A204.1 (cell line): ENCODE data around the gene GIT1.

Experiments
- FAIRE-seq: peaks from 2 replicates; lab custom pipeline; 2012; peaks lifted over from hg19 to GRCh38; lab: Jason Lieb, UNC

Gene GIT1

DNA sequence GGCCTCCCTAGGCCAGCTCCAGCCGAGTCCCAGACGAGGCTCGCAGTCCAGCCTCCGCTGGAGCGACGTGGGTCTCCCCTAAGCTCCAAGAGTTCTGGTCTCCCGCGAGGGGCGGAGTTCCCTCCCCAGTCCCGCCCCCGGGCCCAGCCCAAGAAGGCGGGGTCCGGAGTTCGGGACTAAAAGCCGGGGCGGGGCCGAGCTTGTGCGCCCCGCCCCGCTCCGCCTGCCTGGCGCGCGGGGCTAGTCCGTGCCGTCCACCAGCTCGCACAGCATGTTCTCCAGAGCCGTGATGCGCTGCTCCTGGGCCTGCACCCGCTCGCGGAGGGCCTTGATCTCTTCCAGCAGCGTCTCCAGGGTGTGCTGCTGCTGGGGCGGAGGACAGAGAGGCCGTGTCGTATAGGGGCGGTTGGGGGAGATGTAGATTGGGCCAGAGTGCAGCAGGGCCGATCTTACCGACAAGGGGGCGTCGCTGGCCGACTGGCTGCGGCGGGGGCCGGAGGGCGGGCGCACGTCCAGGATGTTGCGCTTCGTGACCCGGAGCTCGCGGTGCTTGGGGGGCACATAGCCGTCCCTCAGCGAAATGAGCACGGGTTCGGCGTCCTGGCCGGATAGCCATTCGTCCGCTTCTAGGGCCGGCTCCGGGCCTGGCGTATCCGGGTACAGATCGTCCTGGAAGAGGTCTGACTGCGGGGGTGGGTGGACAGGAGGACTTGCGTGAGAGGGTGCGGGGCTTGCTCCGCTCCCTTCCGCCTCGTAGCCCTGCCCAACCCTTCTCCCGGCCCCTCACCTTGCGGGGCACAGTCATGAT is 26.2 kb upstream of the GIT1 start:
- FAIRE-seq: no peak

DNA sequence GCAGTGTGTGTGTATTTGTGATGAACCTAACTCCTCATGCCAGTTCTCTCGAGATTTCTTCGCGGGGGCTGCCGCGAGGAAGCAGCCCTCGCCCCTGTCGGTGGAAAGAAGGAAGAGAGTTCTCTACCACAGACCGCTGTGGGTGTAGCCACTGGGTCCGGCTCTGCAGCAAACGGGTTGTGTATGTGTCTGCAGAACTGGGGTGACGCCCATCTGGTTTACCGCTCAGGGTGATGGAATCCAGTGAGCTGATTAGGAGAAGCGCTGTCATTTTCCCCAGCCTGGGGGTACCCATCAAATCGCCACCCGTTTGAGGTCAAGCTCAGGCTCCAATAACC is 25.6 kb upstream of the GIT1 start:
- FAIRE-seq: no peak

DNA sequence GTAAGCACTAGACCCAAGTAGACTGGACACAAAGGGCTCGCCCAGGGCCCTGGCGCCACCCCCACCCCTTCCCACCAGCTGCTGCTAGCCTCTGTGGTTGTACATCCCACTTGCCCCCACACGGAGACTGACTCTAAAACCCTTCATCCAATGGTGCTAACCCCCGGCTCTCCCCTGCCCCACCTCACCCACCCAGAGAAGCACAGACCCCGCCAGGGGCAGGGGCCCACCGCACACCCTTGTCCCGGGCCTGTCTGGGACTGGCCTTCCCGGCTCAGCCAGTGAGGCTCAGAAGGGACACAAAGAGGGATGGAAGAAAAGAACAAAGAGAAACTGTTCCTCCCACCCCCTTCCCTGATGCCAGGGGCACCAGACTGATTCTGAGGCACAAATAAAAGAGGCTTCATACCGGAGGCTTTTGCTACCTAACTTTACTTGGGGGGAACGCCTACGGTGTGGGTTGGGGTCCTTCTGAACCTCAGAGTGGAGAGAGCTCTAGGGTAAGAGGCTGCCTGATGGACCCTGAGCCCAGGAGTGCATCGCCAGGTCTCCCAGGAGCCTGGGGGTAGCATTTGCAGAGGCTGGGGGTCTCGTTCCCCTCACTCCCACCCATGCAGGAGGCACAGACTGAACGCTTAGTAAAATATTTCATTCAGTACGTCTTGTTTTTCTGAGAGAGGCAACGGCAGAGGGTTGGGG is 25.1 kb upstream of the GIT1 start:
- no peak for FAIRE-seq

DNA sequence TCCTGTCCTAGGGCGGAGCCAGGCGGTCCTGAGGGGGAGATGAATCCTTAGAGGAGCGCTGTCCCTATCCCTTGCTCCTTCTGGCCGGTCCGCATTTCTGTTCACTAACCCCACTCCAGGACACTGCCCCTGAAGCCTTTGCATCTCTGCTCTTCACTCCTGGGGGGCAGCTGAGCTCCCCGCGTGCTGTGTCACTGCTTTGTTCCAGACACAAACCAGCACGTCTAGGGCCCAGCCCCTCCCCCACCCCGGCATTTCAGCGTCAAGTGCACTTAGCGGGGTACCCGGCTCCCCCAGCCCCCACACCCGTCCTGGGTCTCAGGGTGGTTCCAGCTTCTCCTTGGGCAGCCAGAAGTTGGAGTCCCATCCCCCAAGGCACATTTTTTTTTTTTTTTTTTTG is 24.4 kb upstream of the GIT1 start:
- FAIRE-seq: no peak

DNA sequence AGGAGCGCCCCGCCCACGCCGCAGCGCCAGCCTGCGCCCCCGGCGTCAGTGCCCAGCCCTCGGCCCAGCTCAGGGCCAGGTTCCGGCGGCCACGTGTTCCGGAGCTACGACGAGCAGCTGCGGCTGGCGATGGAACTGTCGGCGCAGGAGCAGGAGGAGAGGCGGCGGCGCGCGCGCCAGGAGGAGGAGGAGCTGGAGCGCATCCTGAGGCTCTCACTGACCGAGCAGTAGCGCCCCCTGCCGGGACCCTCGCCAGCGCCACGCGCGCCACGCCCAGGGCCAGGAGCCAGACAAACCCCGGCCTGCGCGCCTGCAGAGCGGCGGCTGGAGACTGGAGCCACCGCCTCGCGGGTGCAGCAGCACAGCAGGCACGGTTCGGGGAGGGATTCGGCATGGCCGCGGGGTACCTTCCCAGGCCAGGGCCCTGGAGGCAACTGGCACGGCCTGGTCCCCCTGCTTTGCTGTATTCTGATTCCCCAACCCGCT is 23.9 kb upstream of the GIT1 start:
- FAIRE-seq: no peak

DNA sequence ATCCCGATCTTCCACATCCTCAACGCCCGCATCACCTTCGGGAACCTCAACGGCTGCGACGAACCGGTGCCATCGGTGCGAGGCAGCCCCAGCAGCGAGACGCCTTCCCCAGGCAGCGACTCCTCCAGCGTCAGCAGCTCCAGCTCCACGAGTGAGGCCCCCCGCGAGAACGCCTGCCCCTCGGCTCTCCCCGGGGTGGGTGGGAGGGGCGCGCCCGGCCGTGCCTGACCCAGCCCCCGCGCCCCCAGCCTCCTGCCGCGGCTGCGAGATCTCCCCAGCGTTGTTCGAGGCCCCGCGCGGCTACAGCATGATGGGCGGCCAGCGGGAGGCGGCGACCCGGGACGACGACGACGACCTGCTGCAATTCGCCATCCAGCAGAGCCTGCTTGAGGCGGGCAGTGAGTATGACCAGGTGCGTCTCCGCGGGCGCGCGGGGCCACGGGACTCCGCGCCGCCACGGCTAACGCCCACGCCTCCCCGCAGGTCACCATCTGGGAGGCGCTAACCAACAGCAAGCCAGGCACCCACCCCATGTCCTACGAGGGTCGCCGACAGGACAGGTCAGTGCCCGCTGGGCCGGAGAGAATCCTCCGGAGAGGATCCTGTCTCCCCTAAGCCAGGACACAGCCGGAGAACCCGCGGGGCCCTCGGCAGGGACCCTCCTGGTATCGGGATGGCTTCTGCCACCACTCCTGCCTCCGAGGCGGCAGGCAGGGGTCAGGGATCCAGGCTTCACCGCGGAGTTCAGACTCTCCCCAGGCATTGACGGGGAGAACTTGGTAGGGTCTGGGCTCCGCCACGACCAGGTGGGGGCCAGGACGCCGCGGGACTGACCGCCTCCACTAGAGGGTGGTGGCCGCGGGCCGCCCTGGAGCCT is 23.2 kb upstream of the GIT1 start:
- no peak for FAIRE-seq

DNA sequence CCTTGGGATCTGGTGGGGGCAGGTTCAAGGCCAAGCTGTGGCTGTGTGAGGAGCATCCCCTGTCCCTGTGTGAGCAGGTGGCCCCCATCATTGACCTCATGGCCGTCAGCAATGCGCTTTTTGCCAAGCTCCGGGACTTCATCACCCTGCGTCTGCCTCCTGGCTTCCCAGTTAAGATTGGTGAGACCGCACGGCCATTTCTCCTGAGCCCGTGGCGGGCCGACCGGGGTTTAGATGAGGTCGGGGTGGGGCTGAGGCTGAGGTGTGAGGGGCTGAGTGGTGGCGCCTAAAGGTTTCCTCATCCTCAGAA is 22.6 kb upstream of the GIT1 start:
- FAIRE-seq: no peak

DNA sequence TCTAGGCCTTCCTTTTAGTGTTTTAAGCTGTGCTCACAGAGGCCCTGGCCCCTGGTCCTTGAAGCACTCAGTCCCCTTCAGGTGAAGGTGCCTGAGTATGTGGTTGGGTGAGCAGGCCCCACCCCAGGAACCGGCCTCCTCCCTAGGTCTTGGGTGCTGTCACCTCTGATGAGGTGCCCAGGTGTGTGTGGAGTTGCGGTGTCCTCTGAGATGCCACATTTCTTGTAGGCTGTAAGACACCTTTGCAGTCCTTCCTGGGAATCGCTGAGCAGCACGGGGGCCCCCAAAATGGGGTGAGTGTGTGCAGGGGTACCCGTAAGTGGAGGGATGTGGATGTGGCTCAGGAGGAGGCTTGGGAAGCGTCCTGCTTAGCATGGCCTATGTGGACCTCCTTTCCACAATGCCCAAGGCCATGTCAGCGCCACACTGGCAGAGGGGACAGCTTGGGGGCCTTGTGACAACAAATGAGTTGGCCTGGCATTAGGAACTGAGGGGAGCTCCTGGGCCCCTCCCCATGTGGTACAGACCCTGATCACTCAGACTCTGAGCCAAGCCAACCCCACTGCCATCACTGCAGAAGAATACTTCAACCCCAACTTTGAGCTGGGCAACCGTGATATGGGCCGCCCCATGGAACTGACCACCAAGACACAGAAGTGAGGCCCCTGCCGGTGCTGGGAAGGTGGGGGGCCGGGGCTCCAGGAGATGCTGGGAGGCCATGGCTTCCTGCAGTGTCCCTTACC is 22.1 kb upstream of the GIT1 start:
- FAIRE-seq: no peak

DNA sequence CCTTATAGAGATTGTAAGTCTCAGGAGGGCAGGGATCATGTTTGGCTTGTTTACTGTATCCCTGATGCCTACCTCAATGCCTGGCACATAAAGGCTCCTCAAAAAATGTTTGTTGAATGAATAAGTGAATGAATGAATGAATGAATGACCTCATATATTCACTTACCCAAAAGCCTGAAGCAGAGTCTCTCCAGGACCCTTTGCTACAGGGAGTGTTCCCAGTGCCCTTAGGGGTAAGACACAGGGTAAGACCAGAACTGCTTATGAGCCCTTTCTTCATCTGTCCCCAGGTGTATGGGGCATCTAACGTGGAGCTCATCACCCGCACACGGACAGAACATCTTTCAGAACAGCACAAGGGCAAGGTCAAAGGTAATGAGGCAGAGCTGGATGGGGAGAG is 20.9 kb upstream of the GIT1 start:
- FAIRE-seq: no peak

DNA sequence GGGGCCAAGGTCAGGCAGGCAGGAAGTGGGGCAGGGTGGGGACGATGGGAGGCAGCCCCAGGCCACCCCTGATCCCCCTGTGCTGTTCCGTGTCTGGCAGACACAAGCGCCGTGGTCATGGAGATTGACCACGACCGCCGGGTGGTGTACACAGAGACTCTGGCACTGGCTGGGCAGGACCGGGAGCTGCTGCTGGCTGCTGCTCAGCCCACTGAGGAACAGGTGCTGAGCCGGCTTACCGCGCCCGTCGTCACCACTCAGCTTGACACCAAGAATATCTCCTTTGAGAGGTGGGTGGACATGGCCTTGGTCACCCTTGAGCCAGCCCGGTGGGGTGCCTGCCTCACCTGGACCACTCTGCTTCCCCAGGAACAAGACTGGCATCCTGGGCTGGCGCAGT is 19.5 kb upstream of the GIT1 start:
- FAIRE-seq: no peak

DNA sequence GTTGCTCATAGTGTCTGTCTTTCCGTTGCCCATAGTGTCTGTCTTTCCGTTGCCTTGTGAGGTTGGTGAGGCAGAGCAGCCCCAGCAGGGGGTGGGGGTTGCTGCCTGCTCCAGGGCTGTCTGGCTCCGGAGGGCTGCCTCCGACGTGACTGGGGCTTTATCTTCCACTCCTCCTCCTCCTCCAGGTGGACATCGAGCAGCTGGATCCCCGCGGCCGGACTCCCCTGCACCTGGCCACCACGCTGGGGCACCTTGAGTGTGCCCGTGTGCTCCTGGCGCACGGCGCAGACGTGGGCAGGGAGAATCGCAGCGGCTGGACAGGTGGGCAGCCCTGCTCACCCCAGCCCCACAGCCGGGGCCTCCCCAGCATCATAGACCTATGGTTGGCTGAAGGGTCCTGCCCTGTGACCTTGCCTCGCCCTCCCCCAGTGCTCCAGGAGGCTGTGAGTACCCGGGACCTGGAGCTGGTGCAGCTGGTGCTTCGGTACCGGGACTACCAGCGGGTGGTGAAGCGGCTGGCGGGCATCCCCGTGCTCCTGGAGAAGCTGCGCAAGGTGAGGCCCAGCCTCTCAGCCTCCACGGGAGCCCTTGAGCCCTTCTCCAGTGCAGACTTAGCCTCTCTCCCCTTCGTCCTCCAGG is 18.2 kb upstream of the GIT1 start:
- no peak for FAIRE-seq

DNA sequence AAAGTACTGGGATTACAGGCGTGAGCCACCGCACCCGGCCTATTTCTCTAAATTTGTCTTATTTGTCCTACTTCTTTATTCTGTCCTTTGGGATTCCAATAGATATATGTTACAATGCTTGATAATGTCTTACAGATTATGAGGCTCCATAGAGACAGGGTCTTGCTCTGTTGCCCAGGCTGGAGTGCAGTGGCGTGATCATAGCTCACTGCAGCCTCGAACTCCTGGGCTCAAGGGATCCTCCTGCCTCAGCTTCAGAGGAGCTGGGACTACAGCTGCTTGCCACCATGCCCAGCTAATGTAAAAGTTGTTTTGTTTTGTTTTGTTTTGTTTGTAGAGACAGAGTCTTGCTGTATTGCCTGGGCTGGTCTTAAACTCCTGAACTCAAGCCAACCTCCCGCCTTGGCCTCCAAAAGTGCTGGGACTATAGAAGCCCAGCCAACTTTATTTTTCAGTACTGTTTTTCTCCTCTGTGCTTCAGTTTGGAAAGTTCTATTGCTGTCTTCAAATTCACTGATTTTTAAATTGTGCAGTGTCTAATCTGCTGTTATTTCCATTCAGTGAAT is 13.7 kb upstream of the GIT1 start:
- no peak for FAIRE-seq

DNA sequence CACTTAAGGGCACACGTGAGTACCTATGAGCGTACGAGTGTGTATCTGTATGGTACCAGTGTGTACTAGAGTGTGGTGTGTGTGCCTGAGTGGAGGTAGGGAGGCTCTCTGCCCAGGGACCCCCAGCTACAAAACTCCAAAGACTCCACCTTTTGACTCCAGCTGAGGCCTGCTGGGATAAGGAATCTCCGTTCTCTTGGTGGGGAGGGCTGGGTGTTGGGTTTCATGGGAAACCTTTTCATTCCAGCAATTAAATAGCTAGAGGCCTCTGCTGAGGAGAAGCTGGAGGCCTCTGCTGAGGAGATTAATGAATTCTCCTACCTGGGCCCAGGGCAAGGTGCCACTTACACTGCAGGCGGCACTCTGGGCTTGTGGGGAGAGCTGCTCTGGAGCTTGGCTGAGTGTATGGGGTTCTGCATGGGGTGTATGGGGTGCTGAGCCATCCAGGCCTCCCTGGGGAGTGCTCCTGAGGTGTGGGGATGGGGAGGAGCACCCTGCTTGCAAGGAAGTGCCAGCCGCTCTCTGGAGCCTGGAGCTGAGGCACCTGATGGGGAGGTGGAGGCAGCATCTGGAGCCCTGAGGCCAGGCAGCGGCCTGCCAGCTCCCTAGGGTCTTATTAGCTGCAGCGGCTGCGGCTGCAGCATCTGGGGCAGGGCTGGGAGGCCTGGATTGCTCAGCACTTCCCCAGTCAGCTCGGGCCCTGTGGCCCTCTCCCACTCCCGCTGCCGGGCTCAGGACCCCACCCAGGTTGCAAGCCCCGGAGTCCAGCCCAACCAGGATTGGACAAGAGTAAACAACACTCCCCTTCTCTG is 8.1 kb upstream of the GIT1 start:
- no peak for FAIRE-seq

DNA sequence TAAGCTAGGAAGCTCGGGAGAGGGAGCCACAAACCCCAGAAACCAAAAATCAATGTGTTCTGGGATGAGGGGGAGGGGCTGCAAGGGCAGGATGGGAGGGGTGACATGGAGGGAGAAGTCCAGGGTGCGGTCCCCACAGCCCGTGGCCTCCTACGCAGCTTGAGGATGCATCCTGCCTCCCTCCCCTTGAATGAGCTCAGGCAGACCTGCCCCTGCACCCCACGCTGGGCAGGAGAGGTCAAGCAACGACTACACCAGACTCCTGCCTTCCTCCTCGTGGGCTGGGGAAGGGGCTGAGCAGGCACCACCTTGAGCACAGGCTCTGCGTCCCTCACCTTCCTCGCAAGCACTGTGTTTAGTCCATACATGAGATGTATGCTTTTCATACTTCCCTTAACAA is 7.4 kb upstream of the GIT1 start:
- no peak for FAIRE-seq

DNA sequence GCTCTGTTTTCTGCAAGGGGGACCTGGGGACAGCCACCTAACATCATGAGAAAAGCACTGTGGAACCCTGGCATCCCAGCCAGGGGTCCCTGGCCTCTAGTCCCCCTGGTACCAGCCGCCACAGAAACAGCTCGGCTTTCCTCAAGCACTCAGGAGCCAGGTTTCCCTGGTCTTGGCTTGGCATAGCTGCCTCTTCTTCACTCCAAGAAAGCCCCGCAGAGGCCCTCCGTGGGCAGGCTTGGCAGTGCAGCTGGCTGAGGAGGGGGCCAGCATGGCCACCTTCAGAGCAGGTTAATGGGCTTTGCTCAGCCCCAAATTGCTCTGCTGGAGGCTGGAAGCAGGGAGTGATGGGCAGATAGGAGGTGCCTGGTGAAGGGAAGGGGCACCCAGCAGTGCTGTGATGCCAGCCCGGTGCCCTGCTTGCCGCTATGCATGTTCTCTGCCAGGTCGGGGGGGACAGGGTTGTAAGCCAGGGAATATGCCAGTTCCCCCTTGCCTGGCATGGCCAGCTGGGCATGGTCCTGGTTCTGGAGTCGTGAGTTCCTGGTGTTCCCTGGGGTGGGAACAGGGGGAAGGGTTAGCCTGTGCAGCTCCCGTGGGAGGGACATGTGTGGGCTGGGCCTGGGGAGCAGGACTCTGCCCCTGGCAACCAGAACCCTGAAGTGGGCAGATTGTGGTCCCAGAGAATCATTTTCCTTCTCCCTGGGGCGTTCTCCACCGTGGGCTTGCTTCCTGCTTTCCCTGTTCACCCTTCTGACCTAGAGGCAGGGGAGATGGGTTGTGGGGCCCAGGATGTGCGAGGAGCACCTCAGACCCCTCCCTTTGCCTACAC is 6.7 kb upstream of the GIT1 start:
- FAIRE-seq: no peak

DNA sequence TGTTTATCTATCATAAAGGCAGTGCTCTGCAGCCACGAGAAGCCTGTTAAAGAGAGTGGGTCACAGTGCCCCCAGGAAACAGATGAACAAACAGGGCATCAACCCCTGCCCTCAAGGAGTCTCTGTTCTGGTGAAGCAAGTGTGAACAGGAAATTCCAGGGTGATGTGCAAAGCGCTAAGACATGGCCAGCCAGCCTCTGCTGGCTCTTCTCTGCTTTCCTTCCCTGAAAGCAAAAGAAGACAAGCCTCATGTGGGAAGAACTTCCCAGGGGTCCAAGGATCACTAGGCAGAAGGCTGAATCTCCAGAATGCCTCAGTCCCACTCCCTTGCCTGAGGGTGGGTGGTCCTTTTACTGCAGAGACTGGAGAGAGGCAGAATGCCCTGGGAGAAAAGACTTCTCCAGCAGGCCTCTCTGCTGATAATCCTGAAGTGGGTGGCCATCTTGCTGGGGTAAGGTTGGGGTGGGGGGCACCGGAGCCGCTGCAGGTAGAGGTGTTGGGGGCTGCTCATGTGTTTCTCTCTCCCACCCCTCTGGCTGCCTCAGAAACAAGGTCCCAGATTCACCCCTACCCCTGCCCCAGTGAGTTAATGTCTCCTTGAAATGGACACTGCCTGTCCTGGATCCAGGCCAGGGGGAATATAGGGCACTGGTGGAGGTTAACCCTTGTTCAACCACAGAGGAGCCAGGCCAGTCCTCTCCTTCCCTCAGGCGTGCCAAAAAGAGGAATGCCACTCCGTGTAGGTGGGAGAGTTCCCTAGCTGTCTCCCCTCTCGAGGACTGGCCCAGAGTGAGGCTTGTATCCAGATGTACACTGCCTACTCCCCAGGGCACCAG is 5.9 kb upstream of the GIT1 start:
- no peak for FAIRE-seq

DNA sequence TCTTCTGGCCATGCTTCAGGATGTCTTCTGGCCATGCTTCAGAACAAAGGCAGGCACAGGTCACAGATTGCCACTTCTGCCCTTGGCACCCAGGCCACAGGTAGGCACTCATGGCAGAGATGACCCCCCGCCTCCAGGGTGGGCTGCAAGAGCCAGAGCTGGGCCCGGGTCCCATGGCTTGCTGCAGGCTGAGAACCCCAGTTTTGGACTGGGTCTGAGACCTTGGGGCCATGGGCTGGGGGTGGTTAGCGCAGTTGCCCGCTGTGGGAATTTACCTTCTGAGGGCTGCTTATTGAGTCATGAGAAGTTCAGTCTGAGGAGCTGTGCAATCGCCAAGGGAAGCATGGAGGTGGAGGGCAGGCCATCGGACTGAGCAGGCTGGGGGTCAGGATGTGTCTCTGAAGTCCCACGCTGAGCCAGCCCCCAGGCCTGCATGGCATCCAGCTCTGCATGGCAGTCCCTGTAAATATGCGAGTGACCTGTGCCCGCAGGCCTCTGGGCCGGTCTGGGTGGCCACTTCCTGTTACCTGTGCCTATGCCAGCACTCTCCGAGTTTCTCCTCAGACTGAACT is 5.2 kb upstream of the GIT1 start:
- FAIRE-seq: no peak
